ENCODE data around the gene FOXL2.

FOXL2 gene

GRCh38 chr3:138975351-138975750 is 28.4 kb upstream of the FOXL2 start:
- no peaks in the 10 kb centered on the region for H3F3A ChIP-seq (ENCODE audit: control insufficient read depth, insufficient read depth)
- no peaks in the 10 kb centered on the region for H4K20me1 ChIP-seq (ENCODE audit: control insufficient read depth, insufficient read depth, low read depth, low read length)
- H3K4me1 ChIP-seq (ENCODE audit: control insufficient read depth, low read length), result no peaks in the 10 kb centered on the region
- H3K9me2 ChIP-seq (replicated peaks; ENCODE audit: control insufficient read depth, low read length), result no peaks in the 10 kb centered on the region
- H3K36me3 ChIP-seq (ENCODE audit: control insufficient read depth, low read length), result no peaks in the 10 kb centered on the region
- no peaks in the 10 kb centered on the region for H3K9me3 ChIP-seq (ENCODE audit: control insufficient read depth, insufficient read depth, low read length)
- no peaks in the 10 kb centered on the region; the same call in 1 of the 2 replicates for H3K27me3 ChIP-seq (ENCODE audit: control insufficient read depth, low read length)
- no peak for TF ChIP-seq CTCF (IDR thresholded peaks at IDR 0.05; ENCODE audit: low read depth, low read length, poor library complexity, severe bottlenecking)
- no peak for TF ChIP-seq EZH2phosphoT487 (IDR thresholded peaks at IDR 0.05; ENCODE audit: borderline replicate concordance, low read length)
- no peak overlapping the region for H3K27ac ChIP-seq (ENCODE audit: low read depth, low read length)
- H3K4me2 ChIP-seq (ENCODE audit: low read length), result no peak overlapping the region
- no peak overlapping the region for H3K4me3 ChIP-seq (ENCODE audit: low read length)
- H3K79me2 ChIP-seq (ENCODE audit: control insufficient read depth, low read length), result no peaks in the 10 kb centered on the region

GRCh38 chr3:138974462-138974861 is 27.5 kb upstream of the FOXL2 start:
- H3K4me2 ChIP-seq (ENCODE audit: low read length), result no peak overlapping the region
- H3K36me3 ChIP-seq (ENCODE audit: control insufficient read depth, low read length), result no peaks in the 10 kb centered on the region
- no peaks in the 10 kb centered on the region for H3K79me2 ChIP-seq (ENCODE audit: control insufficient read depth, low read length)
- no peak overlapping the region for H3K4me3 ChIP-seq (ENCODE audit: low read length)
- TF ChIP-seq CTCF (IDR thresholded peaks at IDR 0.05; ENCODE audit: low read depth, low read length, poor library complexity, severe bottlenecking) (no peak), EZH2phosphoT487 (IDR thresholded peaks at IDR 0.05; ENCODE audit: borderline replicate concordance, low read length) (no peak)
- no peaks in the 10 kb centered on the region for H4K20me1 ChIP-seq (ENCODE audit: control insufficient read depth, insufficient read depth, low read depth, low read length)
- no peak overlapping the region for H3K27ac ChIP-seq (ENCODE audit: low read depth, low read length)
- no peaks in the 10 kb centered on the region for H3F3A ChIP-seq (ENCODE audit: control insufficient read depth, insufficient read depth)
- no peaks in the 10 kb centered on the region for H3K9me2 ChIP-seq (replicated peaks; ENCODE audit: control insufficient read depth, low read length)
- no peaks in the 10 kb centered on the region for H3K4me1 ChIP-seq (ENCODE audit: control insufficient read depth, low read length)
- no peaks in the 10 kb centered on the region; the same call in 1 of the 2 replicates for H3K27me3 ChIP-seq (ENCODE audit: control insufficient read depth, low read length)
- H3K9me3 ChIP-seq (ENCODE audit: control insufficient read depth, insufficient read depth, low read length), result no peaks in the 10 kb centered on the region

- Histone ChIP-seq H4K20me1 (ENCODE audit: control insufficient read depth, insufficient read depth, low read depth, low read length) (no peaks in the 10 kb centered on the region), H3K4me2 (ENCODE audit: low read length) (no peak overlapping the region), H3F3A (ENCODE audit: control insufficient read depth, insufficient read depth) (no peaks in the 10 kb centered on the region), H3K4me1 (ENCODE audit: control insufficient read depth, low read length) (no peaks in the 10 kb centered on the region), H3K79me2 (ENCODE audit: control insufficient read depth, low read length) (no peaks in the 10 kb centered on the region), H3K27ac (ENCODE audit: low read depth, low read length) (no peak overlapping the region), H3K9me3 (ENCODE audit: control insufficient read depth, insufficient read depth, low read length) (no peaks in the 10 kb centered on the region), H3K36me3 (ENCODE audit: control insufficient read depth, low read length) (no peaks in the 10 kb centered on the region), H3K4me3 (ENCODE audit: low read length) (no peak overlapping the region), H3K9me2 (replicated peaks; ENCODE audit: control insufficient read depth, low read length) (no peaks in the 10 kb centered on the region), H3K27me3 (ENCODE audit: control insufficient read depth, low read length) (no peaks in the 10 kb centered on the region)
- TF ChIP-seq CTCF (IDR thresholded peaks at IDR 0.05; ENCODE audit: low read depth, low read length, poor library complexity, severe bottlenecking) (no peak), EZH2phosphoT487 (IDR thresholded peaks at IDR 0.05; ENCODE audit: borderline replicate concordance, low read length) (no peak)
Measured at GRCh38 chr3:138972941-138973340, 26.0 kb upstream of the FOXL2 start.

All from DOHH2 (cell line).